Mesodermal cell (in vitro differentiated cells): ENCODE data around the gene FAM83B.

Experiments used
- H3K27ac ChIP-seq: 2 replicates; pipeline ENCODE4 v1.7.0; 2013; ENCODE audit warnings: mild to moderate bottlenecking, low read depth, low read length, moderate library complexity; ENCODE audit not compliant: severe bottlenecking
- H3K36me3 ChIP-seq: 2 replicates; pipeline ENCODE4 v1.7.1; 2013; ENCODE audit warnings: mild to moderate bottlenecking, low read length, moderate library complexity; ENCODE audit not compliant: control insufficient read depth, insufficient read depth
- H3K4me1 ChIP-seq: one replicate; pipeline ENCODE4 v1.7.1; 2013; ENCODE audit warnings: mild to moderate bottlenecking, low read length; ENCODE audit not compliant: insufficient read depth, control insufficient read depth, poor library complexity, severe bottlenecking
- H3K4me3 ChIP-seq: 2 replicates; pipeline ENCODE4 v1.7.0; 2013; ENCODE audit warnings: low read length, control low read depth, mild to moderate bottlenecking; ENCODE audit not compliant: insufficient read depth, poor library complexity, severe bottlenecking; ENCODE audit errors: extremely low read depth
- H3K9me3 ChIP-seq: 2 replicates; pipeline ENCODE4 v1.7.1; 2013; ENCODE audit warnings: mild to moderate bottlenecking, low read length, moderate library complexity; ENCODE audit not compliant: control insufficient read depth
- WGBS, 2 experiments: methylation state at CpG; one replicate each; pipeline ENCODE4 v1.1.5; 2013; ENCODE audit warnings: missing lambda C conversion rate in 2 of 2; ENCODE audit not compliant: insufficient coverage in 2 of 2; 5-methylcytosine and 5-hydroxymethylcytosine counted together

The FAM83B gene

DNA sequence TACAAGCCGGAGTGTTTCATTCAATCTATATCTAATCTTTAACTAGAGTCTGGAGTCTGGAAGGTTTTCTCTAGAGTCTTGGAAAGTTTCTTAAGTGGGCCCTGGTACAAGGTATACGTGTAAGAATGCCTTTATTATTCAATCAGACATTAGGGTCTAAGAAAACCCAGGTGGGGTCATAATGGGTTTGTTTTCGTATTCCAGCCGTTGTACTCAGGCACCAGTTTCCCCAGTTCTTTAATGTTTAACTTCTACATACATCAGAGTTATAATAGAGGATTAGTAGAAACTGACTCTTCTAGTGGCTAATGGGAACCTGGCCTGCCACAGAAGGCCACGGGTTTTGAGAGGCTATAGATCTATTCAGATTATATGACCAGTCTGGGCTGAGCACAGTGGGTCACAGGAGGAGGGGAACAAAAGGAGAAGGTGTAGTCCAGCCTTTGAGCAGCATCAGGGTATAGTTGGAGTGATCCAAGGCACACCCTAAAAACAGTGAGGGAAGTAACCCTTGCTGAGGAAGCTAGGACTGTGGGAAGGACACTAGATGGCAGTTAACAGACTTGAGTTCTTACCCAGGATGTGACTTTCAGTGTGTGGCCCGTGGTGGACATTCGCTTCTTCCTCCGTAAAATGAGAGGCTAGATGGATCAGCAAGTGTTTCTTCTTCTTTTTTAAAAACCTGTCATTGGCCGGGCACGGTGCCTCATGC, 15.5 kb downstream of the FAM83B start:
- Histone ChIP-seq H3K9me3 (no peaks in the 10 kb centered on the region), H3K4me1 (peaks cover 6% of the 10 kb centered on the region), H3K36me3 (no peaks in the 10 kb centered on the region), H3K4me3 (no peak overlapping the region), H3K27ac (no peak overlapping the region)
- WGBS, 2 experiments = 94 to 95% methylated on average over 4 of the region's 10 CpGs

DNA sequence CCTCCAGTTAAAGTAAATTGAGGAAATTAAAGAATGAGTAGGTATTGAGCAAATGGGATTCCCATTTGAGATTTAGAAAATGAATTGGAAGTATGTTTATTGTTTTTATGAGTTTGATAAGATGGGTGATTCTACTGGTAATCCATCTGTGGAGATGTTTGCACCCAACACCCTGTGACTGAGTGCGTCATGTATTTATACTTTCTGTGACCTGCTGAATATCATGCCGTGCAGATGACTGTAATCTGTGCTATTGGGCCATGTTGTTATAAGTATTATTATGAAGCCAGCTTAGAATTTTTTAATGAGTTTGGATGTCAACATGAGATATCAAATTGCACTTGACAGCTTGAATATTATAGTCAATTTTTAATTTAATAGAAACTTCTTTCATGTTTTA, 17.7 kb downstream of the FAM83B start:
- Histone ChIP-seq H3K9me3 (no peaks in the 10 kb centered on the region), H3K36me3 (no peaks in the 10 kb centered on the region), H3K4me3 (no peak overlapping the region), H3K27ac (no peak overlapping the region), H3K4me1 (peaks cover 6% of the 10 kb centered on the region)
- 63 to 90% methylated on average over 1 to 2 of the region's 2 CpGs for WGBS, 2 experiments

DNA sequence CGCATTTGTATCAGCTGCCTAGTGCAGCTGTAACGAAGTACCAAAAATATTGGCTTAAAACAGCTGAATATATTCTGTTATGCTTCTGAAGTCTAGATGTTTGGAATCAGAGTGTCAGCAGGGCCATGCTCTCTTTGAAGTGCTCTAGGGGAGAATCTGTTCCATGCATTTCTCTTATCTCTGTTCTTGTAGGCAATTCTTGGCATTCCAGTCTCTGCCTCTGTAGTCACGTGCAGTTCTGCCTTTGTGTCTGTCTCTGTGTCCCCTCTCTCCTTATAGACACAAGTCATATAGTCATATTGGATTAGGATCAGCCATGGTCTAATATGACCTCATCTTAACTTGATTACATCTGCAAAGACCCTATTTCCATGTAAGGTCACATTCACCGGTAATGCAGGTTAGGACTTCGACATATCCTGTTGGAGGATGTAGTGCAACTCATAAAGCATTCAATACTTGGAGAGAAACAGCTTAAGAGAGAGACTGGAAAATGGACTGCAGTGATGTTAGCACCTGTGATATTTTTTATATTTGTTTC, 18.6 kb downstream of the FAM83B start:
- no peaks in the 10 kb centered on the region for H3K36me3 ChIP-seq
- no peaks in the 10 kb centered on the region for H3K9me3 ChIP-seq
- WGBS, 2 experiments = 83 to 94% methylated on average over 2 to 5 of the region's 5 CpGs
- no peak overlapping the region for H3K4me3 ChIP-seq
- H3K27ac ChIP-seq = peak overlapping the region; percentile 62
- peaks cover 3% of the 10 kb centered on the region for H3K4me1 ChIP-seq

DNA sequence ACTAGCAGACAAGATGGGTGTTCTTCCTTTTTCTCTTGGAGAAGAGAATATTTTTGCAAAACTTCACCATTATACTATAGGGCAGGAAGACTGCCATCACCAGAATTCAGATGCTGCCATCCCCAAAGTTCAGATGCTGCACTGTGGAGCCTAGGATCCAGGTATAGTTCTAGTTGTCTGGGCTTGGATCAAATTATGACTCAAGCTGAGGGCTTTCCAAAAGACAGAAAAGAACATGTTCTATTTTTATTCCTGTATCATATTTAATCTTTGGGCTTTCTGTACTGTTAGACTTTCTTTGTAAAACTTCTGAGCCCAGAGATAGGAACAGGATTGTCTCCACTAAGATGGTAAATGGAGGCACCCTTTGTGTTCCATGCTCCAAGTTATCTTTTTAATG, 22.0 kb downstream of the FAM83B start:
- Histone ChIP-seq H3K9me3 (no peaks in the 10 kb centered on the region), H3K4me3 (no peak overlapping the region), H3K27ac (no peak overlapping the region), H3K36me3 (no peaks in the 10 kb centered on the region), H3K4me1 (no peaks in the 10 kb centered on the region)

DNA sequence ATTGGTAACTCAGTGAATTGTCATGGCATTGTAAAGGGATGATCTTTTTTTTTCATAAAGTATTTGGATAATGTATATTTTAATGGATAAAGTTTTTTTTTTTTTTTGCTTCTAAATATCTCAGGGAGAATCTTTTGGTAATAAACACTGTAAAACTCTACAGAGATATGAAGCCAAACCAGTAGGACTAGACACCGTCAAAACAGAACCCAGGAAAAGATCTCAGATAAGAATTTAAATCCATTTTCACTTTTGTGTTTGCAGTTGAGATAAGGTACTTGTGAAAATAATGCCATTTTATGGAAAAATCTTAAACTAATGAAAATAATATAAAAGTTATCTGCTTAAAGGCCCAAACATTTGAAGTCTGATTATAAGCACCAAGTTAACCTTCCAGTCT, 27.0 kb downstream of the FAM83B start:
- H3K4me3 ChIP-seq = no peak overlapping the region
- H3K9me3 ChIP-seq = no peaks in the 10 kb centered on the region
- H3K4me1 ChIP-seq = no peaks in the 10 kb centered on the region
- H3K27ac ChIP-seq = no peak overlapping the region
- no CpG with 5 or more reads among the region's 1 CpG for WGBS, 2 experiments
- H3K36me3 ChIP-seq = no peaks in the 10 kb centered on the region

DNA sequence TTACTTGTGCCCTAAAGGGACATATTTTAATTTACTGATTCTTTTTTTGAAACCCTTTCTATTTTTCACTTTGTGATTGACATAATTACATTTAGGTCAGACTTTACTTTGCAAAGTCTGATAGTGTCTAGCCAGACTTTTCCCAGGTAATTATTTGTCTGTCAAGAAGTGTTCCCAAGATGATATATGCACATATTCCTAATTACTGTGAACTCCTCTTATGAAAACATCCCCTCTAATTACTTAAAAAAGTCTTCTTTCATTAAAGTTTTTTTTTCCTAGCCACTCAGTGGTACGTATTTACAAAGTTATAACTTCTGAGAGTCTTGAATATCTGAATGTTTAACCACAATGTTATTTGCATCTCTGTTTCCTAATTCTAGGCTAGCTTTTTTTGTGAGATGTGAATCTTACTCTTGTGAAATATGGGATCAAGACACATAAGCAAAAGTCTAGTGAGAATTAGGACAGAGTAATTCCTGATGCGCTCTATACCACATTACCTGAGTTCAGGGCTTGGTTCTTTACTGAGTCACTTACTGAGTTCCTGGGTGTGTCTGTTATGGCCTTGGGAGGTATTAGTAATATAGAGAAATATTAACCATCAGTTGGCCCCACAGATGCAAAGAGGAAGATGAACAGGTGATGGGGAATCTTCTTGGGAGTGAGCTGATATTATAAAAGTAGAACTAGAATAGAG, 27.9 kb downstream of the FAM83B start:
- H3K4me3 ChIP-seq = no peak overlapping the region
- no peaks in the 10 kb centered on the region for H3K9me3 ChIP-seq
- 100% methylated on average over 1 of the region's 2 CpGs; no CpG with 5 or more reads in 1 of the 2 experiments for WGBS, 2 experiments
- no peaks in the 10 kb centered on the region for H3K36me3 ChIP-seq
- no peaks in the 10 kb centered on the region for H3K4me1 ChIP-seq
- H3K27ac ChIP-seq = no peak overlapping the region

DNA sequence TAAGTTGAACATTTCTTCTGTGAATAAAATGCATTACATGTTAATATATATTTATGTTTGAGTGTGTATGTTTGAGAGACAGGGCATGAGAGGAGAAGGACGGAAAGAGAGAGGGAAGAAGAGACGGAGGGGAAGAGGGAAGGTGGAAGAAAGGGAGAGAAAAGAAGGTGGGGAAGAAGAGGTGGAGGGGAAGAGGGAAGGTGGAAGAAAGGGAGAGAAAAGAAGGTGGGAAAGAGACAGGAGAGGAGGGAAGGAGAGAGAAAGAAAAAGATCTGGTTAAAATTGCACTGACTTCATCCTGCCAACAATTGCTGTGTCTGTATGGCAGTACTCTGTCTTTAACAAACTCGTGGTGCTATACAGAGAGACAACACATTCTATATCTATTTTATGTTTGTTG, 29.0 kb downstream of the FAM83B start:
- no peaks in the 10 kb centered on the region for H3K4me1 ChIP-seq
- H3K4me3 ChIP-seq = no peak overlapping the region
- no peaks in the 10 kb centered on the region for H3K9me3 ChIP-seq
- no peak overlapping the region for H3K27ac ChIP-seq
- 92% methylated on average over 2 of the region's 3 CpGs; no CpG with 5 or more reads in 1 of the 2 experiments for WGBS, 2 experiments
- H3K36me3 ChIP-seq = no peaks in the 10 kb centered on the region

DNA sequence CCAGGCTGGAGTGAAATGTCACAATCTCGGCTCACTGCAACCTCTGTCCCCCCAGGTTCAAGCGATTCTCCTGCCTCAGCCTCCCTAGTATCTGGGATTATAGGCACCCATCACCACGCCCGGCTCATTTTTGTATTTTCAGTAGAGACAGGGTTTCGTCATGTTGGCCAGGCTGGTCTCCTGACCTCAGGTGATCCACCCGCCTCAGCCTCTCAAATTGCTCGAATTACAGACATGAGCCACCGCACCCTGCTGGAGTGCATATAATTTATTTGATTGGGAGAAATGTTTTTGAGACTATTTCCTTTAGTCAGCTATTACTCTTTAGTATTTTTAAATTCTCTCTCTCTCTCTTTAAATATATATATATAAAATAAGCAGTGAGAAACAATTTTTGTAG, 29.8 kb downstream of the FAM83B start:
- no peaks in the 10 kb centered on the region for H3K36me3 ChIP-seq
- H3K4me1 ChIP-seq = no peaks in the 10 kb centered on the region
- no peaks in the 10 kb centered on the region for H3K9me3 ChIP-seq
- WGBS, 2 experiments = 94 to 100% methylated on average over 5 of the region's 8 CpGs
- no peak overlapping the region for H3K4me3 ChIP-seq
- H3K27ac ChIP-seq = no peak overlapping the region

DNA sequence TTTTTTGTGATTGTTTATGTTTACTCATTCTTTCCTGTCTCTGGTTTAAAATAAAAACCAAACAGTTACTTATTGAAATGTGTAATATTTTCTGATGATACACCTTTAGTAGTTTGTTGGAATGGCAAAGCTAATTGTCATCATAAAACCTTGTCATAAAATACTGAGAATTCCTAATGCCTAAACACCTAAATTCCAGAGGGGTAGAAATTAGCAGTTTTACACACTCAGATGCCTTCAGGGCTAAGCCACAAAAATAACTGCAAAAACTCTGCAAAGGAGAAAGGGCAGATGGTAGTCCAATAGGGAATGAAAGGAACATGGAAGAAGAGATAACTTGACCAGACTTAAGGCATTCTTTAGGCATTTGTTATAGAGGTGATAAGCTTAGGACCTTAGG, 30.3 kb downstream of the FAM83B start:
- Histone ChIP-seq H3K4me1 (no peaks in the 10 kb centered on the region), H3K4me3 (no peak overlapping the region), H3K9me3 (no peaks in the 10 kb centered on the region), H3K27ac (no peak overlapping the region), H3K36me3 (no peaks in the 10 kb centered on the region)

DNA sequence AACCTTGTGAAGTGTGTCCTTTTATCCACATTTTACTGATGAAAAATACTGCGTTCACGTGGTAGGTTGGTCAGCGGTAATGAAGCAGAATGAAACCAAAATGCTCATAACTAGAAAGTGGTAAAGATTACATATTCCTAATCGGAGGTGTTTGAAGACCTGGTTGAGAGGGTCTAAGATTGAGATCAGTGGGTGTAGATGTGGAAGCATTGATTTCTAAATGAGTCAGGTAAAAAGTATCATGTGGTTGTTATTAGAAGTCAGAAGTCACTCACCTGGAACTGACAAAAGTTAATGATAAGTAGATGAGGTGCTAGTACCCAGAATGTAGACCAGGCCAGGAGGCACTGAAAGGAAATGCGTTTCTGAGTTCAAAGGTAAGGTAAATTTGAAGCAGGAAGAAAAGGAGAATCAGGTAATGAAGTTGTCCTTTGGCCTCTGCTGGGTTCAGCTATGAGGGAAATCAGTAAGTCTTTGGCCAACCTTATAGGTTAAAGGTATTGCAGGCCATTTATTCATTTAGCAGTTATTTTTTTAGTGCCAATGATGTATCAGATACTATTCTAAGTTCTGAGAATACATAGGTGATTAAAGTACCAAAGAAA, 31.2 kb downstream of the FAM83B start:
- Histone ChIP-seq H3K4me3 (no peak overlapping the region), H3K4me1 (no peaks in the 10 kb centered on the region), H3K9me3 (no peaks in the 10 kb centered on the region), H3K27ac (no peak overlapping the region), H3K36me3 (no peaks in the 10 kb centered on the region)
- 90 to 100% methylated on average over 3 to 5 of the region's 5 CpGs for WGBS, 2 experiments

DNA sequence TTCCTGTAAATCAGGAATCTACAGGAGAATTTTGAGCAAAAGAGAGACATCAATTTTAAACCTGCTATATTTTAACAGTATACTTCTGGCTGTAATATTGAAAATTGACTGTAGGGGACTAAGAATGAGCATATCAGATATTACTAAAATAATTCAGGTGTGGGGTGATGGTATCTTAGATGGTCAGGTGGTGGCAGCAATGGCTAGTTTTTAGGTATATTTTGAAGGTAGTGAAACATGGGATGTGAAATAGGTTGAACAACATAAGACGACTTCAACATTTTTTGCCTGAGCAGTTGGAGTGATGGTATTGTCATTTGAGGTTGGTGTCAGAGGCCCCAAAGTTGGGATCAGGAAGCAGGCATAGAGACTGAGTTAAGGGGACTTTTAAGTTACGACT, 32.1 kb downstream of the FAM83B start:
- no peaks in the 10 kb centered on the region for H3K4me1 ChIP-seq
- H3K36me3 ChIP-seq = no peaks in the 10 kb centered on the region
- no peak overlapping the region for H3K4me3 ChIP-seq
- H3K27ac ChIP-seq = no peak overlapping the region
- 85 to 94% methylated on average over 2 of the region's 2 CpGs for WGBS, 2 experiments
- no peaks in the 10 kb centered on the region for H3K9me3 ChIP-seq
